Loucy (cell line): ENCODE results near the gene RYR2.
A peak's percentile ranks its signal among the peaks of the same experiment; 100 is the strongest.

Source experiments
- H2AFZ ChIP-seq: fragments of 200-600 bp; sonication (generic); 2 replicates; pipeline ENCODE4 v1.6.0; 2016; ENCODE audit warnings: antibody characterized with exemption, mild to moderate bottlenecking, low read length, moderate library complexity
- H3F3A ChIP-seq: fragments of 200-600 bp; 2 replicates; pipeline ENCODE4 v1.6.0; 2016; ENCODE audit warnings: antibody characterized with exemption, low read depth, mild to moderate bottlenecking
- H3K27me3 ChIP-seq: fragments of 200-600 bp; sonication (generic); 2 replicates; pipeline ENCODE4 v1.6.1; 2014; ENCODE audit warnings: low read length, mild to moderate bottlenecking; ENCODE audit not compliant: insufficient read depth, poor library complexity, severe bottlenecking
- H3K36me3 ChIP-seq: fragments of 200-600 bp; sonication (generic); 2 replicates; pipeline ENCODE4 v1.6.1; 2016; ENCODE audit warnings: low read length; ENCODE audit not compliant: insufficient read depth
- H3K4me1 ChIP-seq: fragments of 200-600 bp; sonication (generic); 2 replicates; pipeline ENCODE4 v1.5.1; 2014; ENCODE audit warnings: low read length, mild to moderate bottlenecking; ENCODE audit not compliant: insufficient read depth, poor library complexity, severe bottlenecking
- H3K4me2 ChIP-seq: fragments of 200-600 bp; sonication (generic); 2 replicates; pipeline ENCODE4 v1.6.0; 2014; ENCODE audit warnings: antibody characterized with exemption, low read length, low read depth, mild to moderate bottlenecking; ENCODE audit not compliant: poor library complexity, severe bottlenecking
- H3K4me3 ChIP-seq: fragments of 200-600 bp; sonication (generic); 2 replicates; pipeline ENCODE4 v1.5.1; 2014; ENCODE audit warnings: low read length, mild to moderate bottlenecking, mixed read lengths; ENCODE audit not compliant: poor library complexity, severe bottlenecking
- H3K79me2 ChIP-seq: fragments of 200-600 bp; sonication (generic); 2 replicates; pipeline ENCODE4 v1.6.1; 2014; ENCODE audit warnings: low read length; ENCODE audit not compliant: insufficient read depth
- H3K9ac ChIP-seq: fragments of 200-600 bp; sonication (generic); 2 replicates; pipeline ENCODE4 v1.6.0; 2014; ENCODE audit warnings: mild to moderate bottlenecking, low read depth, low read length, moderate library complexity; ENCODE audit not compliant: poor library complexity, severe bottlenecking
- H3K9me2 ChIP-seq: fragments of 200-600 bp; sonication (generic); replicated peaks from 2 replicates; pipeline ENCODE4 v1.6.1; 2016; ENCODE audit warnings: low read depth, low read length, mixed read lengths
- H3K9me3 ChIP-seq: fragments of 200-600 bp; sonication (generic); 2 replicates; pipeline ENCODE4 v1.6.1; 2014; ENCODE audit warnings: mild to moderate bottlenecking, antibody characterized with exemption, low read length, low read depth; ENCODE audit not compliant: insufficient read depth
- H4K20me1 ChIP-seq: fragments of 200-600 bp; sonication (generic); 2 replicates; pipeline ENCODE4 v1.6.0; 2014; ENCODE audit warnings: antibody characterized with exemption, low read length, mild to moderate bottlenecking; ENCODE audit not compliant: insufficient read depth, poor library complexity, severe bottlenecking
- CTCF ChIP-seq: fragments of 200-600 bp; sonication (generic); conservative IDR thresholded peaks from 2 replicates; pipeline ENCODE4 v1.5.1; 2014; ENCODE audit warnings: mild to moderate bottlenecking, antibody characterized with exemption, low read length
- EZH2phosphoT487 ChIP-seq: fragments of 200-600 bp; IDR thresholded peaks from 2 replicates; pipeline ENCODE4 v1.6.1; 2018; ENCODE audit warnings: antibody characterized with exemption, mild to moderate bottlenecking, moderate library complexity, borderline replicate concordance

RYR2 gene

DNA sequence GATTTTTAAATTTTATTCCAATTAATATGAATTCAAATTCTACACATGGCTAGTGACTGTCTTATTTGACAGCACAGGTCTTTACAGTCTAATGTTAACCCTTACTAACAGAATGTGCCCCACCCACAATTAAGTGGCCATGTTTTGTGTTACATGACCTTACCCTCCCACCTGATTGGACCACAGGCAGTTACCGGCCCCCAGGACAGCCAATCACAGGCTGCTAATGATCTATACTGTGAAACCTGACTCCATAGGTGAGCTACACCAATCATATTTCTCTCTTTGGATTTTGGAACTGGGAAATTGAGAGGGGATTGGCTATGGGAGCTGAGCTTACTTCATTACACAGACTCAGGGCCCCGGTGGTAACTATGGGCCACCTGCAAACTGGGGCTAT, 821.2 kb downstream of the RYR2 start:
- Histone ChIP-seq H3K9me3 (no peaks in the 10 kb centered on the region), H3F3A (no peaks in the 10 kb centered on the region), H3K9ac (no peak overlapping the region), H3K79me2 (no peaks in the 10 kb centered on the region), H3K36me3 (no peaks in the 10 kb centered on the region), H2AFZ (no peak overlapping the region), H3K27me3 (no peaks in the 10 kb centered on the region), H3K4me1 (no peaks in the 10 kb centered on the region), H4K20me1 (no peaks in the 10 kb centered on the region), H3K4me2 (no peak overlapping the region), H3K4me3 (no peak overlapping the region), H3K9me2 (no peaks in the 10 kb centered on the region)
- TF ChIP-seq CTCF: no peak
- no peak for TF ChIP-seq EZH2phosphoT487

DNA sequence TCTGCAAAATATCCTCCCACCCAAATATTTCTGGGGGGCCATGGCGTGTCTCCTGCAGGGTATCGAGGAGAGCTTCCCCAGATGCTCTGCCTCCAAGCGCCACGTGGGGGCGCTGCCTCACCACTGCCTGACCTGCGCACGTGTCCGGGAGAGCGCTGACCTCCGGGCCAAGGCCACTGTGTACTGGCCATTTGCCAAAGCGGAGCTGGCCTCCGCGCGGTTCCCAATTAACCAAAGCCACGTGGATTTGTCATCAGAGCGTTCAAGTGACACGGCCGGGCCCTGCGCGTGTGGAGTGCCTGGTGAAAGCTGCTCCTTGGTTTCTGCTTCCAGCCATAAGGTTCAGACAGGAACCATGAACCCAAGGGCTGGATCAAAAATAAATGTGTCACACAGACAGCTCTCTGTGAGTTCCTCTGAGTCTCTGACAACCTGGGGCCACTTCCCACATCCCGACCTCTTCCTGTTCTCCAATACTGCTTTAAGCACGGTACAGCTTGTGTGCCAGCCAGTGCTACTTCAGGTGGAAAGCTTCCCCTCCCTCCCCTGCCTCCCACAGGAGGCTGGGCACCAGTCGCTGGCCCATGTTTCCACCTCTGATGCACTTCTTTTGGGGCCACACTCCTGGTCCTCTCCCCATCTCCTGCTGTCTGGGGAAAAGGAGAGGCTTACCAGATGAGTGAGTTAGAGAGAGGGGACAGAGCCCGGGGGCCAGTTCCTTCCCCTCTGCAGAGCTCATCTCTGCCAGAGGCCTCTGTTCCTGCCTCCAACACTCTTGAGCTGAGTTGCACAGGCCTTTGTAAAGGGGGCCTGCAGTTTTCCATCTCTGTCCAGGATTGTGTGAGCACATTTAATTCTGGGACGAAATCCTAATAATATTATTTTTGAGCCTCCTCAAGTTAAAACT, 822.6 kb downstream of the RYR2 start:
- no peak overlapping the region for H2AFZ ChIP-seq
- H3K27me3 ChIP-seq: no peaks in the 10 kb centered on the region
- peak; percentile 35 for TF ChIP-seq CTCF
- no peak for TF ChIP-seq EZH2phosphoT487
- H3K79me2 ChIP-seq: no peaks in the 10 kb centered on the region
- no peaks in the 10 kb centered on the region for H3K9me2 ChIP-seq
- H3K4me3 ChIP-seq: no peak overlapping the region
- no peaks in the 10 kb centered on the region for H3K9me3 ChIP-seq
- no peaks in the 10 kb centered on the region for H3F3A ChIP-seq
- H3K36me3 ChIP-seq: no peaks in the 10 kb centered on the region
- no peak overlapping the region for H3K9ac ChIP-seq
- H3K4me1 ChIP-seq: no peaks in the 10 kb centered on the region
- no peak overlapping the region for H3K4me2 ChIP-seq
- no peaks in the 10 kb centered on the region for H4K20me1 ChIP-seq

- Histone ChIP-seq H3K4me1 (no peaks in the 10 kb centered on the region), H3K79me2 (no peaks in the 10 kb centered on the region), H2AFZ (no peak overlapping the region), H3K4me3 (no peak overlapping the region), H3K9me2 (no peaks in the 10 kb centered on the region), H3K27me3 (no peaks in the 10 kb centered on the region), H3K9me3 (no peaks in the 10 kb centered on the region), H3K9ac (no peak overlapping the region), H4K20me1 (no peaks in the 10 kb centered on the region), H3K36me3 (no peaks in the 10 kb centered on the region), H3K4me2 (no peak overlapping the region), H3F3A (no peaks in the 10 kb centered on the region)
- no peak for TF ChIP-seq CTCF
- TF ChIP-seq EZH2phosphoT487: no peak
These were observed 825.5 kb downstream of the RYR2 start for GRCh38 chr1:237867380-237867888.
